Naive B cell (primary cell): ENCODE measurements around the gene OR8A1. TPM values are rescaled to one million over a fixed set of nuclear protein-coding genes. Genes with fewer than 3 reads are reported as not detected.
A peak's percentile ranks its signal among the peaks of the same experiment; 100 is the strongest.
"Not testable (repeated sequence)": the region's sequence is repeated elsewhere in the genome, so short reads cannot be mapped to it uniquely, and the experiment has no call there.

Experiments
- ATAC-seq, 2 donors: fragments of 150-1000 bp; cut with Tn5 transposase; 2 replicates each; pipeline ENCODE4 v1.10.0; 2021; ENCODE audit warnings: low read depth in 2 of 2, mild to moderate bottlenecking in 2 of 2, moderate library complexity in 2 of 2
- DNase-seq: peaks from one replicate; pipeline ENCODE4 v3.0.0; 2022
- H3K27ac Mint-ChIP-seq, 6 donors: one replicate each; pipeline ENCODE4 v1.8.0; 2020 to 2022; ENCODE audit warnings: mild to moderate bottlenecking in 6 of 6, mixed read lengths in 6 of 6, moderate library complexity in 5 of 6, inconsistent platforms in 2 of 6
- H3K27me3 Mint-ChIP-seq, 3 donors: one replicate each; pipeline ENCODE4 v1.8.0; 2021 to 2022; ENCODE audit warnings: mixed read lengths in 3 of 3, mild to moderate bottlenecking in 1 of 3
- H3K36me3 Mint-ChIP-seq, 2 donors: one replicate each; pipeline ENCODE4 v1.8.0; 2020 to 2022; ENCODE audit warnings: mixed read lengths in 2 of 2, inconsistent platforms in 1 of 2, mild to moderate bottlenecking in 1 of 2
- H3K4me1 Mint-ChIP-seq, 3 donors: one replicate each; pipeline ENCODE4 v1.8.0; 2020 to 2022; ENCODE audit warnings: mixed read lengths in 3 of 3, inconsistent platforms in 1 of 3, mild to moderate bottlenecking in 1 of 3, moderate library complexity in 1 of 3
- H3K4me3 Mint-ChIP-seq, 8 donors: one replicate each; pipeline ENCODE4 v1.8.0; 2020 to 2022; ENCODE audit warnings: mild to moderate bottlenecking in 8 of 8, mixed read lengths in 8 of 8, moderate library complexity in 8 of 8, inconsistent platforms in 2 of 8
- H3K9me3 Mint-ChIP-seq, 7 donors: one replicate each; pipeline ENCODE4 v1.8.0; 2020 to 2022; ENCODE audit warnings: mixed read lengths in 7 of 7, mild to moderate bottlenecking in 5 of 7, inconsistent platforms in 2 of 7, moderate library complexity in 1 of 7
- polyA plus RNA-seq, 6 donors: library from polyadenylated mRNA; unstranded; fragments of 300-500 nt; fragmentation: Illumina TruSeq; gene quantifications; one replicate each; pipeline ENCODE4 v1.2.3, GENCODE V29; 2021; ENCODE audit warnings: low read depth in 6 of 6

Gene OR8A1
- polyA plus RNA-seq, 6 donors from 2014 or later: not detected

GRCh38 chr11:124602723-124603122, 32.9 kb downstream of the OR8A1 start:
- H3K4me1 Mint-ChIP-seq, ATAC-seq, H3K4me3 Mint-ChIP-seq, H3K36me3 Mint-ChIP-seq, DNase-seq: not testable (repeated sequence)
- peak overlapping the region in 1 of 6 donors; percentile 32 for H3K27ac Mint-ChIP-seq
- H3K9me3 Mint-ChIP-seq: peaks cover 0 to 14% (median 1%) of the 10 kb centered on the region in 7 donors
- peaks cover 29 to 36% (median 33%) of the 10 kb centered on the region in 3 donors for H3K27me3 Mint-ChIP-seq

GRCh38 chr11:124605719-124606118, 35.9 kb downstream of the OR8A1 start:
- ATAC-seq (peak; percentile 25 to 58), DNase-seq (no peak)
- Mint-ChIP-seq H3K36me3 (no peaks in the 10 kb centered on the region), H3K27me3 (peaks cover 10 to 17% (median 16%) of the 10 kb centered on the region in 3 donors), H3K4me3 (no peak overlapping the region), H3K27ac (peak overlapping the region in 2 of 6 donors; percentile 1 to 7), H3K4me1 (peaks cover 3 to 6% (median 5%) of the 10 kb centered on the region in 3 donors), H3K9me3 (no peaks in the 10 kb centered on the region)

GRCh38 chr11:124608147-124608546, 38.4 kb downstream of the OR8A1 start:
- H3K27me3 Mint-ChIP-seq: peaks cover 0 to 7% (median 0%) of the 10 kb centered on the region in 3 donors
- no peak for ATAC-seq
- H3K36me3 Mint-ChIP-seq: no peaks in the 10 kb centered on the region
- H3K4me3 Mint-ChIP-seq: no peak overlapping the region
- no peak overlapping the region for H3K27ac Mint-ChIP-seq
- no peaks in the 10 kb centered on the region for H3K9me3 Mint-ChIP-seq
- DNase-seq: no peak
- peaks cover 3 to 6% (median 5%) of the 10 kb centered on the region in 3 donors for H3K4me1 Mint-ChIP-seq

GRCh38 chr11:124610295-124610694, 40.5 kb downstream of the OR8A1 start:
- no peak for DNase-seq
- no peaks in the 10 kb centered on the region for H3K36me3 Mint-ChIP-seq
- no peaks in the 10 kb centered on the region for H3K9me3 Mint-ChIP-seq
- H3K4me3 Mint-ChIP-seq: no peak overlapping the region
- peaks cover 3 to 5% (median 4%) of the 10 kb centered on the region in 3 donors for H3K4me1 Mint-ChIP-seq
- no peak for ATAC-seq
- H3K27me3 Mint-ChIP-seq: peaks cover 6 to 22% (median 13%) of the 10 kb centered on the region in 3 donors
- no peak overlapping the region for H3K27ac Mint-ChIP-seq

GRCh38 chr11:124611064-124611463, 41.3 kb downstream of the OR8A1 start, which contains the start of gene PANX3:
Gene PANX3, plus strand, starts transcription at chr11:124611428. Its CDS starts 129 bp downstream, at chr11:124611557.
- H3K27me3 Mint-ChIP-seq: peaks cover 8 to 26% (median 16%) of the 10 kb centered on the region in 3 donors
- ATAC-seq (no peak), DNase-seq (no peak)
- H3K27ac Mint-ChIP-seq: peak within 1 kb of the TSS in 1 of 6 donors; percentile 14
- peaks cover 0 to under 1% (median 0%) of the 10 kb centered on the region in 3 donors for H3K4me1 Mint-ChIP-seq
- H3K36me3 Mint-ChIP-seq: no peaks in the 10 kb centered on the region
- H3K4me3 Mint-ChIP-seq: no peak within 1 kb of the TSS
- no peaks in the 10 kb centered on the region for H3K9me3 Mint-ChIP-seq

GRCh38 chr11:124612045-124612444, 42.2 kb downstream of the OR8A1 start:
- peaks cover 8 to 32% (median 18%) of the 10 kb centered on the region in 3 donors for H3K27me3 Mint-ChIP-seq
- no peak overlapping the region for H3K4me3 Mint-ChIP-seq
- no peaks in the 10 kb centered on the region for H3K4me1 Mint-ChIP-seq
- H3K9me3 Mint-ChIP-seq: no peaks in the 10 kb centered on the region
- ATAC-seq (no peak), DNase-seq (no peak)
- no peaks in the 10 kb centered on the region for H3K36me3 Mint-ChIP-seq
- no peak overlapping the region for H3K27ac Mint-ChIP-seq

GRCh38 chr11:124612567-124613246, 42.9 kb downstream of the OR8A1 start:
- no peaks in the 10 kb centered on the region for H3K9me3 Mint-ChIP-seq
- DNase-seq (no peak), ATAC-seq (no peak)
- peaks cover 11 to 39% (median 25%) of the 10 kb centered on the region in 3 donors for H3K27me3 Mint-ChIP-seq
- no peak overlapping the region for H3K4me3 Mint-ChIP-seq
- no peaks in the 10 kb centered on the region for H3K4me1 Mint-ChIP-seq
- no peak overlapping the region for H3K27ac Mint-ChIP-seq
- no peaks in the 10 kb centered on the region for H3K36me3 Mint-ChIP-seq

GRCh38 chr11:124618863-124619262, 49.1 kb downstream of the OR8A1 start:
- peaks cover 28 to 51% (median 50%) of the 10 kb centered on the region in 3 donors for H3K27me3 Mint-ChIP-seq
- H3K9me3 Mint-ChIP-seq: no peaks in the 10 kb centered on the region
- ATAC-seq: no peak
- no peaks in the 10 kb centered on the region for H3K36me3 Mint-ChIP-seq
- no peak overlapping the region for H3K27ac Mint-ChIP-seq
- H3K4me3 Mint-ChIP-seq: no peak overlapping the region
- DNase-seq: no peak
- peaks cover 13 to 16% (median 14%) of the 10 kb centered on the region in 3 donors for H3K4me1 Mint-ChIP-seq

Other genes starting within 250 kb of the OR8A1 start
- gene OR8D2, start 249.8 kb upstream of the OR8A1 start, polyA plus RNA-seq: not detected
- not detected for gene OR8B2, start 185.5 kb upstream of the OR8A1 start, polyA plus RNA-seq
- not detected for gene OR8B3, start 171.0 kb upstream of the OR8A1 start, polyA plus RNA-seq
- gene OR8B4, start 145.1 kb upstream of the OR8A1 start, polyA plus RNA-seq: not detected
- gene OR8B8, start 124.3 kb upstream of the OR8A1 start, polyA plus RNA-seq: not detected
- gene OR8B12, start 26.3 kb upstream of the OR8A1 start, polyA plus RNA-seq: not detected
- not detected for gene PANX3, start 41.4 kb downstream of the OR8A1 start, polyA plus RNA-seq
- gene TBRG1, start 52.9 kb downstream of the OR8A1 start, polyA plus RNA-seq: 10 to 100 TPM; 18.4 to 37.3 (median 26.6) TPM
- 1 to 10 TPM; 2.4 to 3.9 (median 3.2) TPM for gene SIAE, start 103.7 kb downstream of the OR8A1 start, polyA plus RNA-seq
- gene SPA17, start 103.9 kb downstream of the OR8A1 start, polyA plus RNA-seq: 1 to 10 TPM in 5 of 6 donors, under 1 TPM in 1; 0.70 to 3.1 (median 1.7) TPM
- 1 to 10 TPM; 1.3 to 8.3 (median 6.0) TPM for gene NRGN, start 169.9 kb downstream of the OR8A1 start, polyA plus RNA-seq
- under 1 TPM in 1 of 6 donors, not detected in 5; 0.29 TPM for gene VSIG2, start 182.3 kb downstream of the OR8A1 start, polyA plus RNA-seq
- gene ESAM, start 192.3 kb downstream of the OR8A1 start, polyA plus RNA-seq: 10 to 100 TPM; 13.6 to 25.3 (median 19.1) TPM
- gene MSANTD2, start 230.4 kb downstream of the OR8A1 start, polyA plus RNA-seq: 1 to 10 TPM in 5 of 6 donors, not detected in 1; 2.5 to 8.1 (median 3.4) TPM